Neural cell (in vitro differentiated cells): ENCODE measurements around the gene SLC25A42.

Experiments used
- CTCF ChIP-seq: fragments of 450-650 bp; IDR thresholded peaks from 2 replicates; pipeline ENCODE4 v1.5.1; 2014; ENCODE audit warnings: antibody characterized with exemption, mild to moderate bottlenecking, moderate library complexity; ENCODE audit not compliant: poor library complexity, severe bottlenecking
- EP300 ChIP-seq: fragments of 450-650 bp; conservative IDR thresholded peaks from 2 replicates; pipeline ENCODE4 v1.6.1; 2014; ENCODE audit warnings: antibody characterized with exemption, mild to moderate bottlenecking, moderate library complexity; ENCODE audit not compliant: poor library complexity, severe bottlenecking
- EZH2 ChIP-seq: fragments of 200-600, 300-800 bp; shearing (Covaris generic), sonication (generic); IDR thresholded peaks from 2 replicates; pipeline ENCODE4 v1.6.1; 2014; ENCODE audit warnings: antibody characterized with exemption, low read length, borderline replicate concordance, mild to moderate bottlenecking; ENCODE audit not compliant: insufficient read depth, poor library complexity, severe bottlenecking
- MXI1 ChIP-seq: fragments of 450-650 bp; conservative IDR thresholded peaks from 2 replicates; pipeline ENCODE4 v1.6.1; 2014; ENCODE audit warnings: antibody characterized with exemption, mild to moderate bottlenecking; ENCODE audit not compliant: poor library complexity, severe bottlenecking
- POLR2AphosphoS5 ChIP-seq: IDR thresholded peaks from 2 replicates; pipeline ENCODE4 v1.6.1; 2012
- RAD21 ChIP-seq: fragments of 450-650 bp; conservative IDR thresholded peaks from 2 replicates; pipeline ENCODE4 v1.6.1; 2014; ENCODE audit warnings: antibody characterized with exemption, mild to moderate bottlenecking, moderate library complexity
- SMC3 ChIP-seq: fragments of 450-650 bp; conservative IDR thresholded peaks from 2 replicates; pipeline ENCODE4 v1.6.1; 2014; ENCODE audit warnings: antibody characterized with exemption, mild to moderate bottlenecking, moderate library complexity; ENCODE audit not compliant: poor library complexity
- TAF1 ChIP-seq: IDR thresholded peaks from 2 replicates; pipeline ENCODE4 v1.6.1; 2012; ENCODE audit warnings: low read depth
- TF ChIP-seq, protein P1 (sequence below): IDR thresholded peaks from 2 replicates; pipeline ENCODE4 v1.6.1; 2012; ENCODE audit warnings: borderline replicate concordance

GRCh38 chr19:19145684-19146608 lies 82.2 kb downstream of the SLC25A42 start:
- TF ChIP-seq CTCF (peak; percentile 86), TAF1 (no peak), RAD21 (peak; percentile 84), EZH2 (no peak), POLR2AphosphoS5 (no peak), EP300 (no peak), SMC3 (peak; percentile 79), MXI1 (no peak)
- TF ChIP-seq, protein P1, sequence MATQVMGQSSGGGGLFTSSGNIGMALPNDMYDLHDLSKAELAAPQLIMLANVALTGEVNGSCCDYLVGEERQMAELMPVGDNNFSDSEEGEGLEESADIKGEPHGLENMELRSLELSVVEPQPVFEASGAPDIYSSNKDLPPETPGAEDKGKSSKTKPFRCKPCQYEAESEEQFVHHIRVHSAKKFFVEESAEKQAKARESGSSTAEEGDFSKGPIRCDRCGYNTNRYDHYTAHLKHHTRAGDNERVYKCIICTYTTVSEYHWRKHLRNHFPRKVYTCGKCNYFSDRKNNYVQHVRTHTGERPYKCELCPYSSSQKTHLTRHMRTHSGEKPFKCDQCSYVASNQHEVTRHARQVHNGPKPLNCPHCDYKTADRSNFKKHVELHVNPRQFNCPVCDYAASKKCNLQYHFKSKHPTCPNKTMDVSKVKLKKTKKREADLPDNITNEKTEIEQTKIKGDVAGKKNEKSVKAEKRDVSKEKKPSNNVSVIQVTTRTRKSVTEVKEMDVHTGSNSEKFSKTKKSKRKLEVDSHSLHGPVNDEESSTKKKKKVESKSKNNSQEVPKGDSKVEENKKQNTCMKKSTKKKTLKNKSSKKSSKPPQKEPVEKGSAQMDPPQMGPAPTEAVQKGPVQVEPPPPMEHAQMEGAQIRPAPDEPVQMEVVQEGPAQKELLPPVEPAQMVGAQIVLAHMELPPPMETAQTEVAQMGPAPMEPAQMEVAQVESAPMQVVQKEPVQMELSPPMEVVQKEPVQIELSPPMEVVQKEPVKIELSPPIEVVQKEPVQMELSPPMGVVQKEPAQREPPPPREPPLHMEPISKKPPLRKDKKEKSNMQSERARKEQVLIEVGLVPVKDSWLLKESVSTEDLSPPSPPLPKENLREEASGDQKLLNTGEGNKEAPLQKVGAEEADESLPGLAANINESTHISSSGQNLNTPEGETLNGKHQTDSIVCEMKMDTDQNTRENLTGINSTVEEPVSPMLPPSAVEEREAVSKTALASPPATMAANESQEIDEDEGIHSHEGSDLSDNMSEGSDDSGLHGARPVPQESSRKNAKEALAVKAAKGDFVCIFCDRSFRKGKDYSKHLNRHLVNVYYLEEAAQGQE: no peak
